Left renal pelvis (tissue), 4 donors: Measurements from ENCODE around the gene MRPL14. TPM values are rescaled to one million over a fixed set of nuclear protein-coding genes. Genes with fewer than 3 reads are reported as not detected.
"Not testable (repeated sequence)": the region's sequence is repeated elsewhere in the genome, so short reads cannot be mapped to it uniquely, and the experiment has no call there.

Source experiments
- DNase-seq, 4 donors: peaks; one replicate each; pipeline ENCODE4 v3.0.0-alpha.2; 2013; ENCODE audit warnings: low read depth in 4 of 4, low spot score in 3 of 4
- polyA plus RNA-seq, 4 donors: library from polyadenylated mRNA; unstranded; fragments of 120-200 nt; gene quantifications; one replicate each; pipeline ENCODE4 v1.2.1, GENCODE V29; 2013; ENCODE audit not compliant: insufficient read length in 4 of 4

Gene MRPL14
- polyA plus RNA-seq, 4 donors, result 37.0 to 44.0 (median 38.1) TPM

- no peak for DNase-seq
Observed at GRCh38 chr6:44150317-44150917, 23.2 kb upstream of the MRPL14 start.

GRCh38 chr6:44149369-44150012 is 22.2 kb upstream of the MRPL14 start:
- no peak for DNase-seq

- DNase-seq, result no peak
Observed at GRCh38 chr6:44148306-44148705, 21.1 kb upstream of the MRPL14 start.

GRCh38 chr6:44147256-44147655 is 20.0 kb upstream of the MRPL14 start:
- DNase-seq, result no peak

GRCh38 chr6:44146685-44147084 is 19.4 kb upstream of the MRPL14 start:
- no peak for DNase-seq

- no peak for DNase-seq
Observed at GRCh38 chr6:44145839-44146238, 18.6 kb upstream of the MRPL14 start.

- not testable (repeated sequence) for DNase-seq
Observed at GRCh38 chr6:44144536-44144935, 17.3 kb upstream of the MRPL14 start.

GRCh38 chr6:44143731-44144130 is 16.5 kb upstream of the MRPL14 start:
- DNase-seq, result no peak

- DNase-seq, result no peak
Observed at GRCh38 chr6:44142835-44143234, 15.6 kb upstream of the MRPL14 start.

GRCh38 chr6:44139351-44139743 is 12.1 kb upstream of the MRPL14 start:
- no peak for DNase-seq

GRCh38 chr6:44138717-44139350 is 11.6 kb upstream of the MRPL14 start:
- no peak for DNase-seq

GRCh38 chr6:44135875-44136274 is 8.6 kb upstream of the MRPL14 start:
- DNase-seq, result no peak

GRCh38 chr6:44135173-44135758 is 8.0 kb upstream of the MRPL14 start:
- DNase-seq, result no peak

GRCh38 chr6:44133981-44134711 is 6.9 kb upstream of the MRPL14 start:
- no peak for DNase-seq

- DNase-seq, result no peak
Observed at GRCh38 chr6:44133003-44133931, 6.0 kb upstream of the MRPL14 start.

- DNase-seq, result no peak
Observed at GRCh38 chr6:44132476-44132875, 5.2 kb upstream of the MRPL14 start.

GRCh38 chr6:44131892-44132291 is 4.6 kb upstream of the MRPL14 start:
- DNase-seq, result no peak

- DNase-seq, result no peak
Observed at GRCh38 chr6:44129841-44130322, 2.6 kb upstream of the MRPL14 start.

GRCh38 chr6:44128020-44128917 is 1.0 kb upstream of the MRPL14 start:
- no peak for DNase-seq
